HG02759 (cell line): ENCODE results near the gene IGSF8.

Source experiments
- ATAC-seq: cut with Tn5 transposase; IDR thresholded peaks from one replicate; pipeline ENCODE4 v1.9.1; 2021; ENCODE audit warnings: mild to moderate bottlenecking, moderate library complexity; ENCODE audit not compliant: unreplicated experiment

The IGSF8 gene

DNA sequence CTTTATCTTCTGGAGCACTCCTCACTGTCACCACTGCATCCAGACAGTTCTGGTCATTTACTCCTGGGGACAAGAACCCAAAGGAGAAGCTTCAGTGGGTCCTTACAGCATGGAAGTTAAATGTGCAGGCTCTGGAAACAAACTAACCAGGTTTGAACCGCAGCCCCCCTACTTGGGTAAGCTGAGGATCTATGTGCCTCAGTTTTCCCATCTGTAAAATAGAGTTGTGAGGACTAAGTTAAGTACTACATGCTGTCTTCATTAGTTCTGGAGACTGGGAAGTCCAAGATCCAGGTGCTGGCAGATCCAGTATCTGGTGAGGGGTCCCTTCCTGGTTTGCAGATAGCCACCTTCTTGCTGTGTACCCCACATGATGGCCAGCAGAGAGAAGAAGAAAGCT, 9.1 kb upstream of the IGSF8 start:
- no peak for ATAC-seq

DNA sequence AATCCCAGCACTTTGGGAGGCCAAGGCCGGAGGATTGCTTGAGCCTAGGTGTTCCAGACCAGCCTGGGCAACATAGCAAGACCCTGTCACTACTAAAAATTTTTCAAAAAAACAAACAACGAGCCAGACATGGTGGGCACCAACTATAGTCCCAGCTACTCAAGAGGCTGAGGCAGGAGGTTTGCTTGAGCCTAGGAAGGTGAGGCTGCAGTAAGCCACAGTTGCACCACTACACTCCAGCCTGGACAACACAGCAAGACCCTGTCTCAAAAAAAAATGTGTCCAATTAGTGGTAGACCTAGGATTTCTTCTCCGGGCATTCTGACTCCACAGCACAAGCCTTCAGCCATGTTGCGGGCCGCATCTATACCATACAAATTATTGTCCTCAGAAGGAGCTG, 6.7 kb upstream of the IGSF8 start:
- ATAC-seq, result no peak

DNA sequence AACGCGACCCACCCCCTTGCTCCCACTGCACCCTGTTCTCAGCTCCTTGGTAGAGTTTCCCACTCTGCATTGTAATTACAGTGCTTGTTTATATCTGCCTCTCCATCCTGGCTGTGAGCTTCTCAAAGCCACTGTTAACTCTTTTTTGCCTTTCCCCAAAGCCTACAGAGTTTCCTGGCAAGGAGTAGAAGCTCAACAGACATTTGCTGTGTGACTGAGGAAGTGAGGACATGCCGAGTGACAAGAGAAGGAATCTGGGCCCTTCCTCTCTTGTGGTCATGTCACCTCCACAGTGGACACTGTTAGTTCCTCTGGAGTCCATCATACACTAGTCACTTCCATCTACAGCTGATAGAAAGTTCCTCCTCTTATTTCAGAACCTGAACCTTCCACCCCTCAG, 6.1 kb upstream of the IGSF8 start:
- ATAC-seq, result no peak

DNA sequence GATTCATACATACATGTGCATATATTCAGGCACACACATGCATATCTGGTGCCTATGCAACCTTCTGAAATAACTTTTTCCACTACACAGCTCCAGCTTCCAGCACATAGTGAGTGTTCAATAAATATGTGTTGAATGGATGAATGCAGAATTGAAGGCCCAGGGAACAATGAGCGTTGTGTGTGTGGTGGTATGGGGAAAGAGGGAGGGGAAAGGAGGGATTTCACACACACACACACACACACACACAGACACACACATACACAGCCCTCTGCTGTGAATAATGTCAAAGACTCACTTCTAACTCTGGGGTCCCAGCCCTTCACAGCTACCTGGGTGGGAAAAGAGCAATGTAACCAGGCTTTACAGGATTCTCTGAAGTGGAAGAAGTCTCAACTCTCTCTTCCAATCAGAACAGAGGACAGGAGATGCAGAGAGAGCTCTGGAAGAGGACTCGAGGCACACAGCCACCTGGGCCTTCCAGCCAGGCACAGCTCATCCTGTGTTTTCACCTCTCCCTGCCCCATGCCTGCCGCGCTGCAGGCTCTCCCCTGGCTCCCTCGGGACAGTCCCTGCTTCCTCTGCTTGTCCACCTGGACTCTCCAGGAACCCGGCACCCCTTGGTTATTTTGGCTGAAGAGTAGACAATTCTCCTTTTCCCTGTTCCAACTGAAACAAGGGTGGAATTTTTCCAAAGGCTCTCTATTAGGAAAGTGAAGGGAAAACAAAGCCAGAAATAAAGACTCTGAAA, 5.4 kb upstream of the IGSF8 start:
- ATAC-seq, result no peak

DNA sequence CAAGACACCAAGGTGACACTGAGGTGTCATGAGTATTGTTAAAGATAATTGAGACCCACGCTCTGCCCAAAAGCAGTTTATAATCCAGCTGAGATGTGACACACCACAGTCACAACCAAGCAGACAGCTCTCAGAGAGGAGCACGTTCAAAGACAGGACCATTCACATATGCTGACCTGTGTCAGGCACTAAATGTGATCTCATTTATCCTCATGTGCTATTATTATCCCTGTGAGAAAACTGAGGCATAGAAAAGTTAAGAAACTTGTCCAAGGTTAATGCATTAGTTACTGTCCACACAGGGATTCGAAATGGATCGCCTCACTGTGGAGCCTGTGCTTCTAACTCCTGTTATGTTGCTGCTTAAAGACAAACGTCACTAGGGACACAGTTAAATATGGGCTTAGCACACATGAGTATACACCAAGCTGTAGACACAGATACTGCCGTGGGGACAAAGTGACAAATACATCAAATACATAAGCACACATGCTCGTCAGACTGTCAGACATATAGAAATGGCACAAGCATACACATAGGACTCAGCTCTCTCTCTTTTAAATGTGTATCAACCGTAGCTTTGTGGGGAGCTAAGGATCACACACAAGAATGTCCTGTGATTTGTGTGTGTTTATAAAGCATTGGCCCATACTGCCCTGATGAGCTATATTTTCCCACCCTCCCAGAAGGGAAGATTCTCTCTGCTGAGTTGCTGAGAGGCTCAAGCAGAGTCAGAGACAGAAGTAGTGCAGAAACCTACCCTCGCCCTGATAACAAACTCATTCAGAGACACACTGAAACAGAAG, 3.5 kb upstream of the IGSF8 start:
- ATAC-seq, result no peak

DNA sequence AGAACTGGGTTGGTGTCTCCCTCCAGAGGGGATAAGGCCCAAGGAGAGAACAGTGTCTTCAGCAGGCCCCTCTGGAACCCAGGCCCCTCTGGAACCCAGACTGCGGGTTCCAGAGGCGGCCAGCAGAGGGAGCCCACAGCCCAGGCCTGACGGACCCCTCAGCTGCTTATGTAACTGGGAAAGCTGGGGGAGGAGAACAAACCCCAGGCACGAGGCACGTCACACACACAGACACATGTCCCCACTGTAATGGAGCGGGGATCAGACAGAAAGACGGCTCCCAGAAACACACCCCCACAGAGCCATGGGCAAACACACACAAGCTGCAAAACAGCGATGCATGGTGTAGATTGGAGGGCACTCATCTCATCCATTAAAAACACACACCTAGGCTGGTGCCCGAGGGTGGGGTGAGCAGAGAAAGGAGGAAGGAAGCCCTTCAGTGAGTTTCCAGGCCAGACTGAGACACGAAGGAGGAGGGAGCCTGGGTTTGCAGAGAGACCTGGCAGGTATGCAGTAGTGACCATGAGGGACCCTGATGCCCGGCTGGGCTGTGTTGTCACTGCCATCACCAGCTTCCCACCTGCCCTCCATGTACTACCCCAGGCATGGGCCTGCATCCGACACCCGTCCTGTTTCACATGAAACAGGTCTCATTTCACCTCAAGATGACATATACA, 2.8 kb upstream of the IGSF8 start:
- ATAC-seq, result peak; percentile 24

DNA sequence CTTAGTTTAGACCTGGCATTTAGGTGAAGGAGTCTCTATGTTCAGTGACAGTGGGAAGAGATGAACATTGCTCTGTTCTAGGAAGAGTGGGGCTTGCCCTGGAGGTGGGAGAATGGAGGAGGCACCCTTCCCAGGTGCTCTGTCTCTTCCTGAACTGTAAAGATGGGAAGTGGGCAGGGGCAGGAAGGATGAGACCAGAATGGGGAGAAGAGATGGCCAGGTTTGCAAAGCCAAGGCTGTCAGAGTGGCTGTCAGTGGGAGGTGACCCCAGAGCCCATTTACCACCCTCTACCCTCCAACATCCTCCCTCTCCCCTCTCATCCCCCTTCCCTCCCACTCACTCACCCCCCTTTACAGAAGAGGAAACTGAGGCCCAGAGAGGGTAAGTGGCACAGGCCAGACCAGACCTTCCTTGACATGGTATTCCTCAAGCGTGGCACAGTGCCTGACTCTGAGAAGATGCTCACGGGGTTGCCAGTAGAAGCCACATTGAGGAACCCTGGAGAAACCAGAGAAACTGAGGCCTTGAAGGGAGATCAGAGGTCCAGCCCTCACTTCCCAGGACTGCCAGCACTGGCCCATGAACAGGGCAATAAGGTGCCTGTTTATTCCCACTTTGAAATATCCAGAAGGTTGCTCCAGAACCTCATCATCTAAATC, 1.4 kb upstream of the IGSF8 start:
- ATAC-seq, result no peak

DNA sequence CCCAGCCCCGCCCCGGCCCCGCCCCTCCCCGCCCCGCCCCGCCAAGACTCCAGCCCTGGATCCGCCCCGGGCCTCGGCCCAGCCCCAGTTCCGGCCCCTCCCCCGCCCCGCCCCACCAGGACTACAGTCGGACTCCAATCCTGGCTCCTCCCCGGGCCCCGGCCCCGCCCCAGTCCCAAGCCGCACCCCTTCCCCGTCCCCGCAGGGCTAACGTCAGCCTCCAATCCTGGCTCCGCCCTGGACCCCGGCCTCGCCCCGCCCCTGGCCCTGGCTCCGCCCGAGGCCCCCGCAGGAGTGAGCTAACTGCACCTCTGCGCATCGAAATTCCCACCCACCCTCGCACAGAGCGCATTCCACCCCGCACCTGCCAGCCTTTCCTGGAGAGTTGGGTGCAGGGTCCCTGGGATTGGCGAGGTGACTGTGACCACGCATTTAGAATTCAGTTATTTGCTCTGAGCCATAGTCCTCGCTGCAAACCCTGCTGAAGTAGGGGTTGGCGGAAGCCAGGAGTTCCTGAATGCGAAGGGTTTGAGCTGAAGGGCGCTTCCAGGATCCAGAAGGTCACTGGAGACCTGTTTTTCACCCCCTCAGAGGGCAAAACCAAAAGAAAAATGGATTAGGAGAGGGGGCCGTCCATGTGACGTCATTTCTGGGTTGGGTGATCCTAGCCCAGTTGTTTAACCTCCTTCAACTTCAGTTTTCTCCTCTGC, 588 bp upstream of the IGSF8 start:
- ATAC-seq, result peak; percentile 85

DNA sequence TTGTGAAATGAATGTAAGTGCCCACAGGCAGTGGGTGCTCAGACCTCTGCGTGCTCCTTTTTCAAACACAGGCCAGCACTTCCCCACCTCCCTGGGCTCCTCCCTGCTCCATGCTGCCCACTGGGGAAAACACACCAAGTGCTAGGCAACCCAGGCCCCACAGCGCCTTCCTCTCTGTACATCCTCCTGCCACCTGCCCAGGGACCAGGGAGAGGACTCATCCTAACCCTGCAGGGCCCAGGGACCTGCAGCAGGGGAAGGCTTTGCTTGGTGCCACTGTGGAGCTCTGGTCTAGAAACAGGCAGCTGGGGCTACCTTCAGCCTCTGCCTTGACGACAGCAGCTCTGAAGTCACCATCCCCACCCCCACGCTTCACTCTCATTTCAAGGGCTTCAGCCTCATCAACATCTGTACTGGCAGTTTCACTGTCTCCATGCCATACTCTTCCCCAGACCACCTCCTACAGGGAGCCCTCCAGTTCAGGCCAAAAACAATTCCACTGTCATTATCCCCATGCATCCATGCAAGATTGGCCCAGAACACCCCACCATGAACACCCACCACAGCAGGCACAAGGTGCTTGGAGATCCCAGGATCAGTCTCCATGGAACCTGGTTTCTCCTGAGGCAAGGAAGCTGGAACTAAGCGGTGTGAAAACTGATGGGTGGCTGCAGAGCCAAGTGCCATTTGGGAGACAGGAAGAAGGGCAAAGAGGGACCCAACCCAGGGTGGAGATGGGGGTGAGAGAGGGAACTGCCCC, 1.1 kb downstream of the IGSF8 start:
- ATAC-seq, result no peak

DNA sequence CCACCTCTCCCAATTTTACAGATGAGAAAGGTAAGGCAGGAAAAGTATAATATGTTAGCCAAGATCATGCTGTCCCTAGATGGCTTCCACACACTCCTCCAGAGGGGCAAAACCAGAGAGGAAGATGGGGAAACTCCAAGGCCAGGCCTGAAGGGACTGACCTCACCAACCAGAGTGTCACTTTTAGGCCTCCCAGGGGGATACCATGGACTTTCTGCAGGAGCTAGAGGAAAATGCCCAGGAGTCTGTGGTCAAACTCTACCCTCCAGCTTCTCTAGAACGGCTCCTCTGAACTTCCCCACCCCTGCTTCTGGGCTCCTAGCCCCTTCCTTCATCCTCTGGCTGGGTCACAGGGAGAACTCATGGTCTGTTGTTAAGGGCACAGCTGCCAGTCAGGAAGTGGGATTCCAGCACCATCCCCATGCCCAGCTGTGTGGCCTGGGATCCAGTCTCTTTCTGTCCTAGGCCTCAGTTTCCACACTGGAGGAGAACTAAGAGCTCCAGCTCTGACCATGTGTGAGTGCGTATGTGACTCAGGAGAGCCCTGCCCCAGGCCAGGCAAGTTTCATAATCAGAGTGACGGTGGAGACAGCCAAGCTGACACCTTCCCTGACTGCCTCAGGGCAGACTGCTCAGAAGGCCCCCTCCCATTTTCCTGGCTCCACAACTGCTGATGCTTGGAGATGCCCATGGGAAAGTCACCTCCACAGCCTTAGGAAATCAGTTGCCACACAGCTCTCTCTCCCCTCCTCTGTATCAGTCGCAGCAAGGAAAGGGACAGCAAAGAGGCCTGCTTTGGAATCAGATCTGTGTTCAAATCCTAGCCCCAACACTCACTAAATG, 1.9 kb downstream of the IGSF8 start:
- no peak for ATAC-seq

DNA sequence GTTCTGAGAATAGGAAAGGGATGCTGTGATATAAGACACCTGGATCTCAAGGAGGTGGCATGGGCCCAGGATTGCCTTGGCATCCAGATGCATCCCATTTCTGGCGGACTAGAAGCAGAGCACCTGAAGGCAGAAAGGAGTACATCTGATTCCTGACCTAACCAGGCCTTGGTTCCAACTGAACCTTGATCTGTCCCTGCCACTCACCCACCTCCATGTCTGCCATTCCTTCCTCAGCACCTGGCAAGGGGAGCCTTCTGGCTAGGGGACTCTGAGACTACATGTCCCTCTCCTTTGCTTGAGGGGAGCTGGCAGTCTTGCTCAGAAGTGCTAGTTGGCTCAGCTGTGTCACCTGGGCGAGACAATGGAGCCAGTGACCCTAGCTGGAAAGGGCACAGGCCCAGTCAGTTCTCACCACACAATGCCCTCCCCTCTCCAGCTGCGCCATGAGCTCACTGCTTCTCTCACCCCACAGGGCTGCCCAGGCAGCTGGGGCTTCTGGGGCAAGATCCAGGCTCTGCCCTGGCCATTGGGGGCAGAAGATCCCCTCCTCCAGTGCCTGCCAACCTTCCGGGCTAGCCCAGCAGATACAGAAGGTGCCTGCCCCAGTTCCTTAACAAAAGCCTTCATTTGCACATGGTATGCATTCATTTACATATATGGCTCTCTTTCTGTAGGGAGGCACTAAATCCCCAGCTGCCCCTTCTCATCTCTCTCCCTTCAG, 2.9 kb downstream of the IGSF8 start:
- ATAC-seq, result no peak

DNA sequence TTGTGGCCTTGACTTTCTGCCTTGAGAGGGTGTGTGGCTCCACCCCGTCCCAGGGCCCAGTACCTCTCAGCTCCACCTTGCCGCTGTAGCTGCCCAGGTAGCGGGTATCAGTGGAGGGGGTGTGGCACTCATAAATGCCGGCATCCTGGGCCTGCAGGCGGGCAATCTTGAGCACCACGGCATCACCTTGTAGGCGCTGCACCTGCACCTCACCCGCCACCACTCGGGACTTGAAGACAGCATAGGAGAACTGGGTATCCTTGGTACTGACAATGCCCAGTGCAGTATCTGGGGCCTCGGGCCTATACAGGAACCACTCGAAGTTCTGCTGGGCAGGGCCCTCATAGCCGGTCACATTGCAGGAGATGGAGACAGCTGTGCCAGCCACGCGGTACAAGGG, 3.6 kb downstream of the IGSF8 start:
- ATAC-seq, result no peak

DNA sequence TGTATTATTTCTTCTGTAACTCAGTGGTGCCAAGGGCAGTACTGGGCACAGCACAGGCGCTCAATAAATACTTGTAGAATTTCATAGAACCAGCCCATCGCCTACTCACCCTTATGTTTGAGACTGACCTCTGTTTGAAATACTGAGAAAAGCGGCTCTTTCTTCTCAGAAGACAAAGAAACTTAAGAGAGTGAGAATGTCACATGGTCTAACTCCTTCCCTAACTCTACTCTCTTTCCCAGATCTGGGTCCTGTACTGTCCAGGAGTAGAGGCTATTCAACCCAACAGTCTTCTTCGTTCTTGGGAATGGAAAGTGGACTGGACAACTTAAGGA, 4.2 kb downstream of the IGSF8 start:
- ATAC-seq, result no peak

DNA sequence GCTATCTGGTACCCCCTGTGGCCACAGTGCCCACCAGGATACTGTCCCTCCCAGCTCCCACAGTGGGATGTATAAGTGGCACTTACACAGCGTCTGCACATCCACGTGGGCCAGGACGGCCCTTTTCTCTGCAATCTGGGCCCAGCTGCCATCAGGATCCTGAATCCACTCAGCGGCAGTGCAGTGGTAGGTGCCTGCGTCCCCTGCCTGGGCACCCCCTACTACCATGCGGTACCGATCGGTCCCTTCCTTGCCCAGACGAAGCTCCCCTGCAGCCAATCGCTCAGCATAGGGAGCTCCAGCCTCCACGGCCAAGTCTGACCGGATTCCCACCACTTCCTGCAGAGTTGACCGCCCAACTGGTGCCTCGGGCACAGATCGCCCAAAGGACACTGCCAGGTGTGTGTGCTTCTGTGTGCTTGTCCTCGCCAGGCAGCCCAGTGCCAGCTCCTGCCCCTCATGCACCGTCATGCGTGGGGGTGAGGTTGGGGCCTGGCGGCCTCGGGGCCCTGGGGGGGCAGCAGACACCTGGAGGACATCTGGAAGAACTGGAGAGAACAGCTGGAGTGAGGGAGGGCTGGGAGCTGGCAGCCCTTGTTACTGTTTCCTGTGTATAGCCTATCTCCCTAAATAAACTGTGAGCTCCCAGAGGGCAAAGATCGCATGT, 4.7 kb downstream of the IGSF8 start:
- ATAC-seq, result no peak

DNA sequence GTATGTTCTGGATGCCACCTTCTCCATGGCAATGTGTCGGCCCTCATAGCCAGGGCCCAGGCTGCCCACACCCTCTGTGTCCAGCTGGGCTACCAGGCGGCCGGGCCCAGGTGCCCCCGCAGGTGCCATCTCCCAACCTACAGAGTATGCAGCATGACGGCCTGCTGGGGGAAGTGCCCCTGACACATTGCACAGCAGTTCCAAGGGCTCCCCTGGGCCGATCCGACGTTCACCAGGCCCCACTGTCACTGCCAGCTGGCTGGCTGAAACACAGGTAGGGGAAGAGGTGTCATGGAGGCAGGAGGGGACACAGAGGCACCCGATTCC, 5.4 kb downstream of the IGSF8 start:
- no peak for ATAC-seq

DNA sequence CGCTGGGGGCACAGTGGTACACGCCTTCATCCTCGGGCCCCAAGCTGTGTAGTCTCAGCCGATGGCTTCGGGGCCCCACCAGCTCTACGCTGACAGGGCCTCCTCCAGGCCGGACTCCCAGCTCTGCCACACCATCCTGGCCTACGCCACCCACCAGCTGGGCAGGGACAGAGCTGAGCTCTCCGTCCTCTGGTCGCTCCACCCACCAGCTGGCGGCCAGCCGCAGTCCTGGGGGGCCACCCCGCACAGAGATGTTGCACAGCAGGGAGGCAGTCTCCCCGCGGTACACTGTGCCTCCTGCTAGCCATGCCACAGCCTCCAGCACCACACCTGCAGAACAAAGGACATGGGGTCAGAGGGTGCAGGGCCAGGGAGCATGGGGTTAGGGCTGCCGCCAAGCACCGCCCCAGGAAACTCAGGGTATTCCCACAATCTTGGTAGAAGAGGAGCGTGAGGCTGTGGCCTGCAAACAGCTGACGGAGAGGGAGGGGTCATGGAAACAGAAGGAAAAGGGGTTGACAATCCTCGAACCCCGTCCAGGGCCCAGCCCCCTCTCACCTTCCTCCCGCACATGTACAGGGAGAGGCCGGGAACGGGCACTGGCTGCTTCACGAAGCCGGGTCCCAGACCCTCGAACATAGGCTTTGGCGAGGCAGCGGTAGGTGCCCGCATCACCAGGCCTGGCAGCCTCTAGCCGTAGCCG, 5.9 kb downstream of the IGSF8 start:
- no peak for ATAC-seq

DNA sequence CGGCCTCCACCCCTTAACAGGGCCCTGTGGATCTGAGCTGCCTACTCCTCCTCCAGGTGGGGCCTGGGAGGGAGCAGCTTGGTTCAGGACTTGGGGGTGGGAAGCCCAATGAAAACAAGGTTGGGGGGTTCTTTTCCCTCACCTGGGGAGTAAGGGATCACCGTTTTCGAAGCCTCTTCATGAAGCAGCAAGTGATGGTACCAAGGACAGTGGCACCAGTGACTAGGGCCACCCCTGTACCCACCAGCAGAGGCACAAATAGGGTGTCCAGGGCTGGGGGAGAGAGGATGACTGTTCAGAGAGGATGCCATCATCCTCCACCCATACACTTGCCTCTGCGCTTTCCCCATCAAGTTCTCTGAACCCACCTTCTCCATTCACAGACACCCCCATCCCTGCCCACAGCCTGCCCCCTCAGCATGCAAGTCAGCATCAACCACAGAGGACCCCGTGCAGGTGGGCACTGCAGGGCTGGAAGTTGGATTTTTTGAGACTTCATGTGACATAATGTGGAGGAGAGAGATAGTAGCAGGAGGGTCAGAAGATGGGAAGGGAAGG, 6.7 kb downstream of the IGSF8 start:
- no peak for ATAC-seq
